Right renal pelvis (tissue), 4 donors: ENCODE measurements around the gene HIVEP3. TPM values are rescaled to one million over a fixed set of nuclear protein-coding genes. Genes with fewer than 3 reads are reported as not detected.
A peak's percentile ranks its signal among the peaks of the same experiment; 100 is the strongest.
"Not testable (repeated sequence)": the region's sequence is repeated elsewhere in the genome, so short reads cannot be mapped to it uniquely, and the experiment has no call there.

Source experiments
- DNase-seq, 4 donors: peaks; one replicate each; pipeline ENCODE4 v3.0.0-alpha.2; 2013; ENCODE audit warnings: low read depth in 4 of 4, low spot score in 3 of 4, missing footprints in 1 of 4
- polyA plus RNA-seq, 4 donors: library from polyadenylated mRNA; unstranded; fragments of 120-200 nt; gene quantifications; one replicate each; pipeline ENCODE4 v1.2.1, GENCODE V29; 2013; ENCODE audit not compliant: insufficient read length in 4 of 4

Gene HIVEP3
- polyA plus RNA-seq, 4 donors = 3.9 to 4.9 (median 4.5) TPM

DNA sequence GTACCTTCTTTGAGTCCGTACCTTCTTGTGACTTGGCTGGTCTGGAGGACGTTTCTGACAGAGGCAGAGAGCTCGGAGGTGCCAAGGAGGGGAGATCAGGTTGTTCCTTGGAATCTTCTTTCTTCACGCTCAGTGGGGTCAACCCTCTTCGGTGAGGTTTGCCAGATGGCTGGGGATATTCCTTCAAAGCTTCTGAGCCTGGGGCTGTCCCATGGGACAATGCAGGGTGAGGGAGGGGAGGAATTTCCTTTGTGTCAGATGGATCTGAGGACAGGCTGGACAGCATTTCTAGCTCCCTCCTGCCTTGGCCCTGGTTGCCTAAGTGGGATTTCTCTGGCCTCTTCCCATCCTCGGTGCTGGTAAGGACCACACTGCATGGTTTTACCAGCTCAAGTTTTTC, 338.7 kb downstream of the HIVEP3 start:
- DNase-seq = no peak

DNA sequence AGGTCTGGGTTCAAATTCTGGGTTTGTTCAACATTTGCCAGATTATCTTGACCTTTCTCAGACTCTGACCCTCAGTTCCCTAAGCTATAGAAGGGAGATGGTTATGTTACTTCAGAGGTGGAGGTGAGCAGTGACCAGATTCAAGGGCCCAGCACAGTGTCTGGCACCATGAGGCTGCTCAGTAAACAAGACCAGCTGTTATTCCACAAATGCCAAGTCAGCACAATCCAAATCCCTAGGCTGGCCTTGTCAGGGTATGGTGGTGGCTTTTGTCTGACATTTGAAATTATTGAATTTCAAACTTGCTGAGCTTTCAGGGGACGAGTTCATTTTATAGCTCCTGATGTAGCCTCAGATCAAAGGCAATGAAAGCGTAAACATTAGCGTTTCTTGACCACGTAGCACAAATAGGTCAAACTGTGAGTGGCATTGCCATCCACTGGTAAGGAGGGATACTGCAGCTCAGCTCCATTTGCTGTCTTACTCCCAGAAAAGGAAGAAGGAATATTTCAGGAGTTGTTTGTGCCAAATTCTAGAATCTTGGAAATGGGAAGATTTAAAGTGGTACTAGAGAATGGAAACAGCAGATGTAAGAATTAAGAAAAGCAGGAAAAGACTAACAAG, 339.9 kb downstream of the HIVEP3 start:
- DNase-seq = no peak

DNA sequence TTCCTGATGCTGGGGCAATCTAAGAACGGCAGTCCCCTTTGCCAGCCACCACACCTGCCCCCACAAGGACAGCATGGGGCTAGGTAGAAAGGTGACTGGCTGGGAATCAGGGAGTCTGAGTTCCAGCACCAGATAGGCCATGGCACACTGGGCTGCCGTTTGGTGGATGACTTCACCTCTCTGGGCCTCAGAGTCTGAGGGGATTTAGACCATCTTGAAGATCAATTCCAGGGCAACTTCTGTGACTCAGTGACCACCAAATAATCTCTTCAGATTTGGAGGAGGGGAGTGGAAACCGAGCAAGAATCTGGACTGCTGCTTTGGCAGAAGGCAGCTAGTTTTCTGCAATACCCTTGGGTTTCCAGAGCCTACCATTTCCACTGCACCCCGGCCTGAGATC, 342.1 kb downstream of the HIVEP3 start:
- no peak for DNase-seq

DNA sequence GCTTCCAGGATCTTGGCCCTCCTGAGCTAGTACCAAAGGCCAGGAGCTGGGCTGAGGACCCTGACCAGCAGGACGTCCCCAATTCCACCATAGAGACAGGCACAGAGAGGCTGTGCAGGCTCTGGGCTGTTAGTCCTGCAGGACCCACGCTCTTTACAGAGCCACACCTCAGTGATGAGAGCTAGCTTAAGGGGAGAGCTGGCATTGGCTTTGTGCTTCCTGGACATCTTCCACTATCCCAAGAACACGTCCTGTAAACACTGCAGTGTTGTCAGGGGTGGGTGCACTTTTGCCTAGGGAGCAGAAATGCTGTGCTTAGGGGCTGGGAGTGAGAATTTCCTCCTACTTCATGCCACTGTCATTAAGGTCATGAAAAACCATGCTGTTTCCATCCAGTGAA, 342.5 kb downstream of the HIVEP3 start:
- no peak for DNase-seq

DNA sequence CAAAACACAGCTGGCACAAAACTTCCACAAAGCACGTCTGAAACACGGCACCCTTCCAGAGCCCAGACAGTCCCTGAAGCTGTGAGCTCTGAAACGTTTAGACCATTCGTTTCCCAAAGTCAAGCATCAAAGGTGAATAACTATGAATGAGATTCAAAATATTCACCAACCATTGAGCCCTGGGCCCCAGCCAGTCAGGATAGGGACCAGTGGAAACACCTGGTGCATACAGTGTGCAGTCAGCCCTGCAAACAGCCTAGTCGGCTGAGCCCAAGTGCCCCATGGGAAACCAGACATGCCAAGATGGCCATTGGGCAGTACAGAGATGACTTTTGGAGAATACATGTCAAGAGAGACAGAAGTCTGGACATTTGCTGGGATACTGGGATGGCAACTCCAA, 343.9 kb downstream of the HIVEP3 start:
- no peak for DNase-seq

DNA sequence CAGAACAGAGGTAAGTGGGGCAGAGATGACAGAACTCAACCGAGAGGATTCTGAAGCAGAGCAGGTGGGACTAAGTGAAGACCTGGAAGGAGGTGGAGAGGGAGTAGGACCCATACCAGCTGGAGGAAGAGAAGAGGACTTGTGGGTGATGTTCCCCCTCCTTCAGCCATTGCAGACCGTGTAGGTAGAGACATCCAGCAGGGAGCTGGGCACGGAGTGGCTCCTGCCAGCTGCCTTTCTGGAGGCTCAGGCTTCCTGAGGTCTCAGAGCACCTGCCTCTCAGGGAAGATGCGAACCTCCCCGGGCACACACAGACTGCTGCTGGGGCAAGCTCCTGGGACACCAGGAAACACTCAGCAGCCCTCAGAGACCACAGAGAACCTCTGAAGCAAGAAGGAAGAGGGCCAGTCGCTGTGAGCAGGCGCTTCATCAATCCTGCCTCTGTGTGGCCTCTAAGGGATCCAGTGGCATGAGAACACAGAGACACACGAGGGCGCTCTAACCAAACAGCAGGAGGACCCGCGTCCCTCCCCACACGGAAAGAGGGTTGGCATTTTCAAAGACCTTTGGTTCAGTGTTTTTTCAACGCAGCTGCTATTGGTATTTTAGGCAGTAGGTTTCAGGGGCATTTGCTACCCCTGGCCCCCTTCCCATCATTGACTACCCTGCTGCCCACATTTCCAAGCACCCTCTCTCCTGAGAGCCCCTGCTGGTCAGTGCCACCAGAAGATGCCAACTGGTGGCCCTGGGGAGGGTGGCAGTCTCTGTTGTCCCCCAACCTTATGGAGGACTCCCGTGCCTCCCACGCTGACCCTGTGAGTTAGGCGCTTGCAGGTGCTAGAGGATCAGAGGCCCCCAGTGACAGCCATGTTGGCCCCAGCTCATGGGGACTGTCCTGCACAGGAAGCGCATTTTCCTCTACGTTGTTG, 344.7 kb downstream of the HIVEP3 start:
- peak; percentile 61 to 71 (median 65) for DNase-seq

DNA sequence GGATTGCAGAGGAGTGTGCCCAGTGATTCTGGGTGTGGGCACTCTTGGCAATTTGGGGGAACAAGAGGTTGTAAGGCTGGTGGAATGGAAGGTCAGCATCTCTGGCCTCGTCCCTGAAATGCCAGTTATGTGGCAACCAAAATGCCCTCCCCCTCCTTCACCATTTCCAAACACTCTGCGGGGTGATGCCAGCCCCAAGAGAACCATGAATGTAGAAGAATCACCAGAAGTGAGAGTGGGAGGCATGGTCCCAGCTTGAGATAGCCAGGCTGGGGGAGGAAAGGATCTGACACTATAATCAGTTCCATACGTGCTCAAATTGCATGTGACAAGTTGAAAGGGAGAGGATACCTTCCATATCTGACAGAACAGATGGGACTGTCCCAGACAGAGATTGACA, 345.5 kb downstream of the HIVEP3 start:
- no peak for DNase-seq

DNA sequence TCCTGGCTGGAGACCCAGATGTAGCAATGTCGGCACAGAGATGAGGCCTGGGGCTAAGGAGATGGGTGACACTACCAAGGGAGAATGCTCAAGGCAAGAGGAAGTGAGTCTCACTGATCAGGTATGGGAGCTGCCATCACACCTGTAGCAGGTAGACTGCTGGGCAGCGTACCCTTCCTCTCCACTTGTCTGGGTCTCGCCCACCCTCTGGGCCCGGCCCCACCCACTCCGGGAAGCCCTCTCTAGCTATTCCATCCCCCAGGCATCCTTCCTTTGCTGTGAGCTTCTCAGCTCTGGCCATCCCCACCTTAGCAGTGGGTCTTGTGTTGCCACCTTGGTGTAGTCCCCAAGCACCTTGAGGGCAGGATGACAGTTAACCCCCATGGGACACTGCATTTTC, 346.5 kb downstream of the HIVEP3 start:
- no peak for DNase-seq

DNA sequence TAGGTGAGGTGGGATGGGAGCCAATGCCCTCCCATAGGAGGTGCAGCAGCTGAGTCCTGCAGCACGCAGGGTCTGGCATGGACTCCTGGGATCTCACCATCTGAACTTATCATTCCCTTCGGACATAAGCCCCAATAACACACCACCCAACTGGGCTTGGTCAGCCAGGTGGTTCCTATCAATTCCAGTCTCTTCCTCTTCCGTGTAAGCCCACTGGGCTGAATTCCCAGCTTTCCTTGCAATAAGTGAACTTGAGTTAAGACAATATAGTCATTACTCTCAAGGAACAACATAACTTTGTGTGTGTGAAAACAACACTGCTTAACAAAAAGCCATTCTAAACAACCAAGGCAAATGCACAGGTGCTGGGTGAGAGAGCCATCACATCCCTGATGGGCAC, 347.7 kb downstream of the HIVEP3 start:
- no peak for DNase-seq

DNA sequence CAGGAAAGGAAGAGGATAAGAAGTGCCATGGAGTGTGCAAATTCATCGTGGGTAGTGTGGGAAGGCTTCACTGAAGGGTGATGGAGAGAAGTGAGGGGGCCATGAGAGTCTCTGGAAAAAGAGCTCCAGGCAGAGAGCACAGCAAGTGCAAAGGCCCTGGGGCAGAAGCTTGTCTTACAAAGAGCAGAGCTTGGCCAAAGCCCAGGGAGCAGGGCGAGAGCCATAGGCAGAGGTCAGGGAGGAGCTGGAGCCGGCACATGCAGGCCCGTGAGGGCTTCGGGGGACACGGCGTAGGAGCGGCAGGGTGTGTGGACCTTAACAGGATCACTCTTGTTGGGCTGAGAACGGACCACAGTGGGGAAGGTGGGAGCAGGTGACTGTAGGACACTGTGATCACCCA, 350.5 kb downstream of the HIVEP3 start:
- DNase-seq = no peak

DNA sequence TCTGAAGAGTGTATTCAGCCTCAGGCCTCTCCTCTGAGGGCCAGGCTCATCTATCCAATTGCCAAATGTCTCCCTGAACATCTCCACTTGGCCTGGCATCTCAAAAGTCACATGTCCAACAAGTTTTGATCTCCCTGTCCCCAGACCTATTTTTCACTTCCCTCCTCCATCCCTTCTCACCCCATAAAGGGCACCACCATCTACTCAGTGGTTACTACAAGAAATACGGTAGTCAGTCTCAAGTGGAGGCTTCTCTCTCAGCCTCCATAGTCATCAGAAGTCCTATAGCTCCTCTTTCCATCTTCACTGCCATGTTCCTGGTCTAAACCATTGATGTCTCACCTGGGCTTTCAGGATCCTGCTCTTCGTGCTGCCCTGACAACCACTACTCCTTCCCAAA, 351.8 kb downstream of the HIVEP3 start:
- DNase-seq = no peak

DNA sequence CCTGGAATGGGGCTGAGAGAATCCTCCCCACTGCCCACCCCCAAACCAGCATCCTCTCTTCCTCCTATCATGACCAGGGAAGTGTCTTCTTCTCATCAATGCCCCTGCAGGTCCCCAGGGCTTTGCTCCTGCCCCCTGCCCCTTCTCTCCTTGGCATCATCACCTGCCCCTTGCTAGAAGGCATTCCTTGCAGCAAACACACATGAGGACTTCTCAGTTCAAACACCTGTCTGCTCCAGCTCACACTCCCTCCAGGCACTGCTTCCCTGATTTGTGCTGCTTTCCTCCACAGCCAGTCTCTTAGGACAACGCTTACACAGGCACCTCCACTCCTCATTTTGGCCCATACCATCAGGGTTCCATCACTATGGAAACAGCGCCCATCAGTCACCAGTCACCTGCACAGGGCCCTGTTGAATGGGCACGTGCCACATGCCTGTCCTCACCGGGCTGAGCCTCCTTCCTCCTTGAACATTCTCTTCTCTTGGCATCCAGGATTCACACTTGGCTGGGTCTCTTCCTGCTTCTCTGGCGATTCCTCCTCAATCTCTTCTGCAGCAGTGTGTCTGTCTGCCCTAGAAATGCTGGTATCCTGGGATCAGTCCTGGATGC, 352.3 kb downstream of the HIVEP3 start:
- DNase-seq = no peak

DNA sequence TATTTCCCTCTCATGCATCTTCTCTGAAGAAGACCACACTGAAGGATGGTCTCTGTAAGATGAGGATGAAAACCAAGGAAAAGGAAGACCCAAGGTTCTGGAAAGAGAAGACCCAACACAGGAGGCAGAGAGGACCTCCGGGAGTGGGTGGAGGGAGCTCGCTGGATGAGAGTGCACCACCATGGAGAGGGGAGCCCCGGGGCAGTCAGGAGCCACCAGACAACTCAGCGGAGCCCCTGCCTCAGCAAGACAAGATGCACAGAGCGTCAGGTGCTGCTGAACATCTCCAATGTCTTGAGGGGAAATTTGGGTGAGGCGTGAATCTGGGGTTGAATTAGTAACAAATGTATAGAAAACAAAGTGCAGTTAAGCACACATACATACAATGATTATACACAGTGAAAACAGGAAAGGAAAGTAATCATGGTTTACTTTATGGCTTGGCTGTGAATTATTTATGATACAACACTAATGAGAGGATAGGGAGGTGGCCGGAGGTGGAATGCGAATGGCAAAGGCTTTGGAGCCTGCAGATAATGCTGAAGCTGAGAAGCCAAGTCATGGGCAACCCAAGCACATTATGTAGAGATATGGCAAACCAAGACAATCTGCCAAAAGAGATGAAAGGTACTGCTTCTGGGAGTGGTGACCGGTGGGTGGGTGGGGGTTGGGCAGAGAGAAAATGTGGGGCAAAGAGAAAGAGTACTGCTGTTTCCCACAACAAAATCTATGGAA, 353.8 kb downstream of the HIVEP3 start:
- no peak for DNase-seq

DNA sequence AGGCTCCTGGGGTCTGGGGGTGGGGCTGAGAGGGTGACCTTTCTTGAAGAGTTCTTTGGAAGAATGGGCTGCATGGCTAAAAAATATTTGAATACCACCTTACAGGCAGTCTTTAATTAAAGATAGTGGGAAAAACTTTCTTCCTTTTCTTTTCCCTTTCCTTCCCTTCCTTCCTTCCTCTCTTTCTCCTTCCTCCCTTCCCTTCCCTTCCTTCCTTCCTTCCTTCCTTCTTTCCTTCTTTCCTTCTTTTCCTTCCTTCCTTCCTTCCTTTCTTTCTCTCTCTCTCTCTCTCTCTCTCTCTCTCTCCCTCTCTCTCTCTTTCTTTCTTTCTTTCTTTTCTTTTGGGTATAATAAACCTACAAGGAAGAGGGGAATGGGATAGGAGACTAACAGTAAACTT, 356.4 kb downstream of the HIVEP3 start:
- no peak for DNase-seq

DNA sequence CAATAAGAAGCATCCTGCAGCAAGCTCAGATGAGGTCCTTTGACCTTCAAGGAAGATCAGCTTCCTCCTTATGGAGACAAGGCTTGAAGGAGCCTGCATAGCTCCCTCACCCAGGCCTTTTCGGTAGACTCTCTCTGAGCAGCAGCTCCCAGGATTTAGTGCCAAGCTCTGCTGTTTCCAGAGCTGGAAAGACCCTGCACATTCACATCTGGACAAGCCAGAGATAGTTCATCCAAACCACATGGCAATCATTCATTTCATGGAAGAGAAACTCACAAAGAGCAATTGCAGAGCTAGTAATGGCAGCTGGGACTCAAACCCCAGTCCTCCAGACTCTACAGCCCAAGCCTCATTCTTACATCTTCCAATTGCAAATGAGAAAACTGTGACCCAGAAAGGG, 357.8 kb downstream of the HIVEP3 start:
- DNase-seq = no peak

DNA sequence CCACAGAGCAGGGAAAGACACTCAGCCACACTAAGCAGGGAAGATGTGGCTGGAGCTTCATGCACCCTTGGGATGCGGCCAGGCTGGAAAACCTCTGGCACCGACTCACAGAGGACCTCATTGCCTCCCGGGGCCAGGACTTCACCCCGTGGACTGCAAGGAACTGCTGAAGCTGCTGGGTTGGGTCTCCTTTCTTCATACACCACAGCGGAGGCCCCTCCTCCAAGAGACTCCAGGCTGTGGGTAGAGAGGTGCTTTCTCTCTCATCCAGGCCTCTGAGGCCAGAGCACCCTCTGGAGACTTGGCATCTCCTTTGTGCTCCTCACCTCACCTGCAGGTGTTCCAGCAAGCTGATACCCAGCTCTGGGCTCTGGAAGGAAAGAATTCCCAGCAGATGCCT, 358.2 kb downstream of the HIVEP3 start:
- no peak for DNase-seq

DNA sequence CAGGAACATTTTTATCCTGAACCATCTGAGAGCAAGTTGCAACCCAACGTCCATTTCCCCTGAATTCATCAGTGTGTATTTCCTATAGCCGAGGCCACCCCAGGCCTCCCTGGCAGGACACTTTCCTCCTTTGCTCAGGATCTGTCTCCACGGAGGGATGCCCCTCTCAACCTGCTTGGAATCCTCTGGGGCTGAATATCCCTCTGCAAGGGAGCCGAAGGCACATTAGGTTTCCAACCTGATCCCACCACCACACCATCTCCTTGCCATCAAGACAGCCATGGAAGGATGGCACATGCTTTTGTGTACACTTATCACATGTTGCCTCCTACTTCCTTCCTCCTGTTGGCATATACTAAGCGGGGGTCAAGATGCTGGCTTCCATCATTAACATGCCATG, 359.4 kb downstream of the HIVEP3 start:
- no peak for DNase-seq

DNA sequence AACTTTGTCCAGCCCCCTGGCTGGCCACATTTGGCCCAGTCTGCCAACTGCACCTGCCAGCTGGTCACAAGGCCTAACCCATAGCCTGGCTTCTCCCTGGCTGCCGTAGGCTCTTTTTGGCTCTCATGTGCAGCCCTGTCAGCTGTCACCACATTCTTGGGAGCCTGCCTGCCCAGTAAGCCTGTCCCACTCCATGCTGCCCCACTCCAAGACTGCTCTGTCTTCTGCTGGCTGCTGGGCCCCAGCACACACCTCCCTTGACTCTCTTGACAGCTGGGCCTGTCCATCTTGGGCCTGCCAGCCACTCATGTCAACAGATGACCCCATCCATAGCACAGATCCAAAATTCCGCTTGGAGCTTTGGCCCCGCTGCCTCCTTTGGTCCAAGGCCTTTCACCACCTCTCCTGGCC, 360.0 kb downstream of the HIVEP3 start:
- DNase-seq = no peak

DNA sequence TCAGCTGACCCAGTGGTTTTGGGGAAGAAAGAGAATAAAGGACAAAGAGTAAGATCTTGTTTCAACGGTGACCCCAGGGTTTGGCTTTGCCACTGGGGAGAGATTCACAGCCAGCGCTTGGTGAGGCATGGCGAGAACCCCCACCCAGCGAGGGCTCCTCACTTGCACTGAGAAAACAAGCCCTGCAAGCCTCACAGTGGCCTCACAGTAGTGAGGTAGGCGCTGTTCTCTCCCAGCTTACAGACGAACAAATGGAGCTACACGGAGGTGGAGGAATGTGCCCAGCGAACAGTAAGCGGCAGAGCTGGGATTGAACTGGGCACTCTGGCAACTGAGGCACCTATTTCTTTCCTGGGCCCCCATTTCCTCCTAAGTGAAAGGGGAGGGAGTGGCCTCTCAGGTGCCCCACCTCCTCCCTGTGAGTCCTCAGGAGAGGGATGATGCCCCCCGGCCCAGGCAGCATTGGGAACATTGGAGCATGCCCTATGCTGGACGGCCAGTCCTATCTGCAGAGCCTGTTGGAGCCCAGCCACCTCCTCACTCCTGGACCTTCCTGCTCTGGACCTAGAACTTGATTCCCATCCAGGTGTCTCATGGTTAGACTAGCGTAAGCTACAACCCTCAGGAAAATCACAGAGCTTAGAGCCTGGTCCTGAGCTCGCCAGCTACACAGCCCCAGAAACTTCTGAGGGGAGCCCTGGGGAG, 360.8 kb downstream of the HIVEP3 start:
- DNase-seq = no peak

DNA sequence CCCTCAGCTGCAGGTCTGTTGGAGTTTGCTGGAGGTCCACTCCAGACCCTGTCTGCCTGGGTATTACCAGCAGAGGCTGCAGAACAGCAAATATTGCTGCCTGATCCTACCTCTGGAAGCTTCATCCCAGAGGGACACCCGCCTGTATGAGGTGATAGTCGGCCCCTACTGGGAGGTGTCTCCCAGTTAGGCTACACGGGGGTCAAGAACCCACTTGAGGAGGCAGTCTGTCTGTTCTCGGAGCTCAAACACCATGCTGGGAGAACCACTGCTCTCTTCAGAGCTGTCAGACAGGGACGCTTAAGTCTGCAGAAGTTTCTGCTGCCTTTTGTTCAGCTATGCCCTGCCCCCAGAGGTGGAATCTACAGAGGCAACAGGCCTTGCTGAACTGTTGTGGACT, 364.0 kb downstream of the HIVEP3 start:
- not testable (repeated sequence) for DNase-seq
